Hematopoietic multipotent progenitor cell (in vitro differentiated cells): ENCODE results near the gene PZP. TPM values are rescaled to one million over a fixed set of nuclear protein-coding genes. Genes with fewer than 3 reads are reported as not detected.

Source experiments
- DNase-seq, 3 donors: peaks; one replicate each; pipeline ENCODE4 v3.0.0-alpha.2; 2011 to 2015; ENCODE audit warnings: low read depth in 2 of 3, low spot score in 2 of 3
- total RNA-seq: library from RNA; depleted of rRNA; stranded (reverse); fragments of >200 nt; gene quantifications from one replicate; pipeline ENCODE4 v1.2.3, GENCODE V29; 2012

Gene PZP
- total RNA-seq, 1 donor: not detected

GRCh38 chr12:9106610-9107541, 101.3 kb downstream of the PZP start:
- DNase-seq: no peak

DNA sequence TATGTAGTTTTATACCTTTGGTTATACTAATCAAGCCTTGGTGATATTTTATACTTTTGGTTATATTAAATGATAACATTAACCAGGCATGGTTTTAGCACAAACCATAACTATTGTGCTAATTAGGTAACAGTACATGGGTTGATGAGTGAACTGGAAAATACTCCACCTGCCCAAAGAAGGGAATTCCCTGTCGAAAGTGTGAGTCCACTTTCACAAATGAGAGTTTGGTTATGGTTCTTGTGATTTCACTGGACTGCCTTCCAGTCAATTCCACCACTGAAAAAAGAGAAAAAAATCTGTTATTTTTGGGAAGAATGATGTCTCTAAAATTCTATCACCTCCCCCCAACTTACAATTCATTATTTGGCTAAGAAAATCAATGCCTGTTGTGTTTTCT, 102.1 kb downstream of the PZP start:
- no peak for DNase-seq

DNA sequence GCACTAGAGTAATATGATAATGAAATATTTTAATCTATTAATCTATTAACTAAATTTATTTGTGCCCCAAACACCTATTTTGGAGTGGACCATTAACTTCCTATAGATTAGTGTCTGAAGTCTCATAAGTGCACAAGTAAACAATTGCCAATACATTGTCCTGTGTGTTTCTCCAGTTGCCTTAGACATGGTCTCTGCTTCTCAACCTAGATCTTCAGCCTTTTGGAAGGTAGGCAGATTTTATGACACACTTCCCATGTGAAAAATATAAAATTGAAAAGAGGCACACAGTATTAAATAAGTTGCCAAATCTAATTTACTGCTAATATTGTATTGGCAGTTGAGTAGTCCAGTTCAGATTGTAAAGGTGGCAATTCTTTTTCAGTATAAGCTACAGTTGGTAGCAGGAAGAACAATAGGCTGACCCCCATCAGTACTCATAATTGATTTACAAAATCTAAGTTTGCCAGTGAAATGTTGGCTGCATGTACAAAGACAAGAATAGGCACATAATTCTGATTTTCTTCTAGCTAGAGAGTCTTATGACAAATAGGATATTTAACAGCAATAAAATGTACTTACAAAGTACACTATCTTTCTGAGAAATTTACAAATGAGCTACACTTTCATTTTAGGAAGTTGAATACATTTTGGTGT, 103.3 kb downstream of the PZP start:
- DNase-seq: no peak

GRCh38 chr12:9104087-9104486, 104.1 kb downstream of the PZP start:
- no peak for DNase-seq

- no peak for DNase-seq
Observed at GRCh38 chr12:9103050-9103849, 104.9 kb downstream of the PZP start.

GRCh38 chr12:9101018-9101687, 107.0 kb downstream of the PZP start:
- DNase-seq: no peak

DNA sequence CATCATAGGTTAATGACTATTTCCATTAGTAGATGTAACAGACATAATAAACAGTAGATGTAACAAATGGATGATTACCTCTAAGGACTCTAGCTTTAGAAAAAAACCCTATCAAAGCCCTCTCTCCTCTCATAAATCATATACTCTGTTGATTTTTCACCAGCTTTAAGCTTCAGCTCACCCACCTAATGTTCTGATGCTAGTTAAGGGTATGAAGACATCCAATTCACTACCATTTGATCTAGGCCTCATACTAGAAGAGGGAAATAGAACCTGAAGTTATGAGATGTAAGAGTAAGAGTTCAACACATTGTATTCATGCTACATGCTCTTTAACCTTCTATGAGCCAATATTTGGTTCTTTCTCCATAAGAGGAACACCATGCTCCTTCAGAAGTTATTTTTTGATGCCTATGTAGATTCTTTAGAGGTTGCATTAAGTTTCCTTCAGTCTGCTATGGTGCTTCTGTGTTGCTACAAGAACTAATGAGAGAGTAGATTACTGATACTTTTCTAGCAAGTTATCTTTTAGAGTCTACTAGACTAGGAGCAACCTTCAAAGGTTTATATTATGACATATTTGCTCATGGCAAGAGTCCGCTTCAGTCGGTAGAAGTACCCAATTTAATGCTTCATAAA, 108.5 kb downstream of the PZP start:
- no peak for DNase-seq

Other genes starting within 250 kb of the PZP start
- 27.7 TPM for gene KLRG1, start 218.8 kb downstream of the PZP start, total RNA-seq
- gene A2M, start 92.5 kb downstream of the PZP start, total RNA-seq: under 0.01 TPM